T-helper 1 cell treated with Interleukin-12 subunit alpha and Interleukin-12 subunit beta and Interleukin-4 antibody, amounts not matched to agents 30 ng/mL and 1 ng/mL, for 36 hours (primary cell): ENCODE results near the gene ORAI3. TPM values are rescaled to one million over a fixed set of nuclear protein-coding genes. Genes with fewer than 3 reads are reported as not detected.

Source experiments
- intact Hi-C: fragments of 100-400 bp; cut with micrococcal nuclease; formaldehyde crosslinking; loops from one replicate; pipeline ENCODE4 v1.15.1; 2024
- total RNA-seq: library from RNA; stranded (reverse); gene quantifications from 2 replicates; pipeline ENCODE4 v1.2.3, GENCODE V29; 2022

The ORAI3 gene
- total RNA-seq, 1 donor from 2014 or later, result 22.3 TPM

DNA sequence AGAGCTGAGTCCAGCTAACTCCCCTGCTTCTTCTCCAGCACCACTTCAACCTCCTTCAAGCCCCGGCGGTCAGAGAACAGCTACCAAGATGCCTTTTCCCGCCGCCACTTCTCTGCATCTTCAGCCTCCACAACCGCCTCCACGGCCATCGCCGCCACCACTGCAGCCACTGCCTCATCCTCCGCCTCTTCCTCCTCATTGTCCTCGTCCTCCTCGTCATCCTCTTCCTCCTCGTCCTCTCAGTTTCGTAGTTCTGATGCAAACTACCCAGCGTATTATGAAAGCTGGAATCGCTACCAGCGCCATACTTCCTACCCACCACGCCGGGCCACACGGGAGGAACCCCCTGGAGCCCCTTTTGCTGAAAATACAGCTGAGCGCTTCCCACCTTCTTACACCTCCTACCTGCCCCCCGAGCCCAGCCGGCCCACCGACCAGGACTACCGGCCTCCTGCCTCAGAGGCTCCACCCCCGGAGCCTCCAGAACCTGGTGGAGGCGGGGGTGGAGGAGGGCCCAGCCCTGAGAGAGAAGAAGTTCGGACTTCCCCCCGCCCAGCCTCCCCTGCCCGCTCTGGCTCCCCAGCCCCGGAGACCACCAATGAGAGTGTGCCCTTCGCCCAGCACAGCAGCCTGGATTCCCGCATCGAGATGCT, 15.8 kb downstream of the ORAI3 start:
- intact Hi-C loops, result no loop called here

DNA sequence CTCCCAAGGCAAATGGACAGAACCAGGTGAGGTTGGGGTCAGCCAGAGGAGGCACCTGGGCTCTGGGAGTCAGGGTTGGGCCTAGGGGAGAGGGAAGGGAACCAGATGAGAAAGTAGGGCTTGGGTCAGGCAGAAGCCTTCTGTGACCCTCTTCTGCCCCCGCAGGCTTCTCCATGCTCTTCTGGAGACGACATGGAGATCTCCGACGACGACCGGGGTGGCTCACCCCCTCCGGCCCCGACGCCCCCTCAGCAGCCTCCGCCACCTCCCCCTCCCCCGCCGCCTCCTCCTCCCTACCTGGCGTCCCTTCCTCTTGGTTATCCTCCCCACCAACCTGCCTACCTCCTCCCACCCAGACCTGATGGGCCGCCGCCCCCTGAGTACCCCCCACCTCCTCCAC, 16.6 kb downstream of the ORAI3 start:
- intact Hi-C loops, result no loop called here

DNA sequence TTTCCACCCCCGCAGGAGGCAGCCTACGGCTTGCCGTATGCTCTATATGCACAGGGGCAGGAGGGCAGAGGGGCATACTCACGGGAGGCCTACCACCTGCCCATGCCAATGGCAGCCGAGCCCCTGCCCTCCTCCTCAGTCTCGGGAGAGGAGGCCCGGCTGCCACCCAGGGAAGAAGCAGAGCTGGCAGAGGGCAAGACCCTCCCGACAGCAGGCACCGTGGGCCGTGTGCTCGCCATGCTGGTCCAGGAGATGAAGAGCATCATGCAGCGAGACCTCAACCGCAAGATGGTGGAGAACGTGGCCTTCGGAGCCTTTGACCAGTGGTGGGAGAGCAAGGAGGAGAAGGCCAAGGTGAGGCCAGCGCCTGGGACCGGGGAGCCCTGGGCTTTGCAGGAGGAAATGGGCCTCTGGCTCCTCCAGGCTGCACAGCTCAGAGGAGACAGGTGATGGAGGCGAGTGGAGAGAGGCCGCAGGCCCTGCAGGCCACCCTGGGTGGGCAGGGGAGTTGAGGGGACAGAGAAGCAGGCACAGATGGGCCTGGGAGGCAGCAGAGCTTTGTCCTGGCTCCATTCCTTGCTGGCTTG, 17.3 kb downstream of the ORAI3 start:
- intact Hi-C loops, result no loop called here

DNA sequence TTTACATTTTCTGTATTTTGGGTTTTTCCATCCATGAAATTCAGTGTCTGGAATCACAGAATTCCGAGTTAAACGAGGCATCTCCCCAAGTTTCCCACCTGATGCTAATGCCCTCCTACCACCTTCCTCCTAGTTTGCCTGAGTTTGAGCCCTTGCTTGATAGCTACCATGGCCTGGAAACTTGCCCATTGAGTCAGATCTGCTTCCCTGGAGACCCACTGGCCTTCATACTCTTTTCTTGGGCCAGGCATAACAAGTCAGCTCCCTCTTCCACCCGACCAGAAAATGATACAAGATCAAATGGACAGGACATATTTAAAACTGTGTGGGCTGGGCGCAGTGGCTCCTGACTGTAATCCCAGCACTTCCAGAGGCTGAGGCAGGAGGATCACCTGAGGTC, 18.9 kb downstream of the ORAI3 start:
- intact Hi-C loops, result no loop called here

DNA sequence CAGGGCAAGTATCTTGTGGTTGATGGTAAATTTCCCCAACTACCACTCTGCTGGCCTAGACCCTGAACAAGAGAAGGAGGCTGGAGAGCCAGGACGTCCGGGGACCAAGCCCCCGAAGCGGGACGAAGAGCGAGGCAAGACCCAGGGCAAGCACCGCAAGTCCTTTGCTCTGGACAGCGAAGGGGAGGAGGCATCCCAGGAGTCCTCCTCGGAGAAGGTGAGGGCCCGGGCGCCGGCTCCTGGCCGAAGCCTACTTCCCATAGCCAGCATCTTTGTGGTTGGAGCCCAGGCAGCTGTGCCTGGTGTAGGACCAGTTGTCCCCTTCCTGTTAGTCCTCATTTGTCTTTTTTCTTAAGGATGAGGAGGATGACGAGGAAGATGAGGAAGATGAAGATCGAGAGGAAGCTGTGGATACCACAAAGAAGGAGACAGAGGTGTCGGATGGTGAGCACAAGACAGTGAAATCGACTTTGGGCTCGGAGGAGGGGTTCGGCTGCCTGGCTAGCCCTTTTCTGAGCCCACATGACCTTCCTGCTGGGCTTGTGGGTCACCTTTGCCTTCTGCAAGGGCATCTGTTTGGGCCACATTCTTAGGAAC, 20.5 kb downstream of the ORAI3 start:
- intact Hi-C loops, result no loop called here

DNA sequence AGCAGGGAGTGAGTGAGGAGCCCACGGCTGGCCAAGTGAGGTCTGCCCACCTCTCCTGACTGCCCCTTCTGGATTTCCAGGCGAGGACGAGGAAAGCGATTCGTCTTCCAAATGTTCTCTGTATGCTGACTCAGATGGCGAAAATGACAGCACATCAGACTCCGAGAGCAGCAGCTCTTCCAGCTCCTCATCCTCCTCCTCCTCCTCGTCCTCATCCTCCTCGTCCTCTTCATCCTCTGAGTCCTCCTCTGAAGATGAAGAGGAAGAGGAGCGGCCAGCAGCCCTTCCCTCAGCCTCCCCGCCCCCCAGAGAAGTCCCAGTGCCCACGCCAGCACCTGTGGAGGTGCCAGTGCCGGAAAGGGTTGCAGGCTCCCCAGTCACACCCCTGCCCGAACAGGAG, 22.4 kb downstream of the ORAI3 start:
- intact Hi-C loops, result no loop called here

DNA sequence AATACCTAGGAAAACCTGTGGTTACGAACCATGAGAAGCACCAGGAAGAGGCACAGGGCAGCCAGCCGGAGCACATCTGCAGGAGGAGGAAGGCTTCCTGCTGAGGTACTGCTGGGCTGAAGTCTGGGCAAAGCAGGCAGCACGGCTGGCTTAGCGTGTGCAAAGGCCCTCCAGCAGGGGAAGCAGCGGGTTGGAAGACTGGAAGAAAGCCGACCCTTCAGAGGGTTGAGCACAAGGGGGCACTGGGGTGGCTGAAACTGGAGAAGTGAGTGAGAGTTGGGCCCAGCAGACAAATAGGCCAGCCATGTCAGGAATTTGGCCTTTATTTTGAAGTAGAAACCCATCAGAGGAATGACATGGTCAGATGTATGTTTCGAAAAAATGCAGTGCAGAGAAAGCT, 24.0 kb downstream of the ORAI3 start:
- intact Hi-C loops, result no loop called here

DNA sequence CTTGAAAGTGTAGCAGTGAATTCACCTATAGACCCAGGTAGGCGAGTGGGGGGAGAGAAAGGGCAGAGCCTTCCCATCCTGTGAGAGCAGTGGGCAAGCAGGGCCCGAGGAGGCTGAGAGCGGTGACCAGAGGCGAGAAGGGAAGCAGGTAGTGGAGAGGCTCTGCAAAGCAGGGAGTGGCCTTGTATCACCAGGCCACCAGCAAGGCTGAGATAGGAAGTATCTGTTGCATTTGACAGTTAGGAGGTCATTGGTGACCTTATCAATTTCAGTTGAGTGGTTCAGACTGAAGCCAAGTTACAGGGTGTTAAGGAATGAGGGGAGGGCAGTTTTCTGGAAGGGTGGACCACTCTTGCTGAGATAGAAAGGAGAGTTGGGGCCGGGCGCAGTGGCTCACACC, 25.5 kb downstream of the ORAI3 start:
- intact Hi-C loops, result no loop called here

DNA sequence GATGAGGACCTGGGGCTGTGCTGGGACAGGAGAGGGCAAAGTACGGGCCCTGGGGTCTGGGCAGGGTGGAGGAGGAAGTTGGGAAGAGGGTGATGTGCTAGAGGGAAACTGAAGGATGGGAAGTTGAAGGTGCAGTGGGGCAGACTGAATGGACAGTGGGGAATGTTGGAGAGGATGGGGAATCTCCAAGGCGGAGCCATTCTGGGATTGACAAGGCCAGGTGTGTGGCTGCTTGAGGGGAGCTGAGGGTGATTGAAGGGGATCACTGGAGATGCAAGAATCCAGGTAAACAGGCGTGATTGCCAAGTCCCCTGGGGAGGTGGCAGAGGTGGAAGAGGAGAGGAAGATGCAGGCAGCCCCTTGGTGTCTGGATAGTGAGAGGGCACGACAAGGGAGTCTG, 27.6 kb downstream of the ORAI3 start:
- intact Hi-C loops, result no loop called here

DNA sequence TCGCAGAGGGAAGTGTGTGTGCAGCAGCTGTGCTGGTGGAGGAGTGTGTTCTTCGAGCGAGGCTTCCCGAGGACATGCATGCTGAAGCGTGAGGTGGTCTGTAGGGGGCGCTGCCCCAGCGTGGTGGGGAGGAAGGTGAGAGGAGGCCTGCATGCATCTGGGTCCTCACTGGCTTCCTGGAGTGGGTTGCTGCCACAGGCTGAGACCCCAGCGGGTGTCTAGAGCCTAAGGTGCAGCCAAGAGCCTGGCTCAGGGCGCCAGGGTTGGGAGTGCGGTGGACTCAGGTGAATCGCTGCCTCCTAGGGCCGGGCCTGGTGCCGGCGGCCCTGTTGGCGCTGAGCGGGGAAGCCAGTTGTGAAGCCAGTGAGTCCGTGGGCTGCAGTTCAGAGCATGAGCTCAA, 28.6 kb downstream of the ORAI3 start:
- intact Hi-C loops, result no loop called here

DNA sequence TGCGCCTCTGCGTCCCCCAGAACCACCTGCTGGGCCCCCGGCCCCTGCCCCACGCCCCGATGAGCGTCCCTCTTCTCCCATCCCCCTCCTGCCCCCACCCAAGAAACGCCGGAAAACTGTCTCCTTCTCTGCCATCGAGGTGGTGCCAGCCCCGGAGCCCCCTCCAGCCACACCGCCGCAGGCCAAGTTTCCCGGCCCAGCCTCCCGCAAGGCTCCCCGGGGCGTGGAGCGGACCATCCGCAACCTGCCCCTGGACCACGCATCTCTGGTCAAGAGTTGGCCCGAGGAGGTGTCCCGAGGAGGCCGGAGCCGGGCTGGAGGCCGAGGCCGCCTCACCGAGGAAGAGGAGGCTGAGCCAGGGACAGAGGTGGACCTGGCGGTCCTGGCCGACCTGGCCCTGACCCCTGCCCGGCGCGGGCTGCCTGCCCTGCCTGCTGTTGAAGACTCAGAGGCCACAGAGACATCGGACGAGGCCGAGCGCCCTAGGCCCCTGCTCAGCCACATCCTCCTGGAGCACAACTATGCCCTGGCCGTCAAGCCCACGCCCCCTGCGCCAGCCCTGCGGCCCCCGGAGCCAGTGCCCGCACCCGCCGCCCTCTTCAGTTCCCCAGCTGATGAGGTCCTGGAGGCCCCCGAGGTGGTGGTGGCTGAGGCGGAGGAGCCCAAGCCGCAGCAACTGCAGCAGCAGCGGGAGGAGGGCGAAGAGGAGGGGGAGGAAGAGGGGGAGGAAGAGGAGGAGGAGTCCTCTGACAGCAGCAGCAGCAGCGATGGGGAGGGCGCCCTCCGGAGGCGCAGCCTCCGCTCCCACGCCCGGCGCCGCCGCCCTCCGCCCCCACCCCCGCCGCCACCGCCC, 30.5 kb downstream of the ORAI3 start:
- intact Hi-C loops, result loop anchor here (10.0 kb wide), 1 partner anchor 885 kb away; no protein-coding TSS in a partner anchor

DNA sequence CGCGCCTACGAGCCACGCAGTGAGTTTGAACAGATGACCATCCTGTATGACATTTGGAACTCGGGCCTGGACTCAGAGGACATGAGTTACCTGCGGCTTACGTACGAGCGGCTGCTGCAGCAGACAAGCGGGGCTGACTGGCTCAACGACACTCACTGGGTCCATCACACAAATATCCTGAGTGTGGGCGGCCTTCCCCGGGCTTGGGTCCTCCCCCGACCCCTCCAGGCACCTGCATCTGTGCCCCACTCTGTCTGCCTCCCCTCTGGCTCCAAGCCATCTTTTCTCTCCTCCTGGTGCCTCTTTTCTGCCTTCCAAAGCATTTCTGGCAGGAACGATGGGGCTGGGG, 31.1 kb downstream of the ORAI3 start:
- intact Hi-C loops, result loop anchor here (10.0 kb wide), 1 partner anchor 885 kb away; no protein-coding TSS in a partner anchor

DNA sequence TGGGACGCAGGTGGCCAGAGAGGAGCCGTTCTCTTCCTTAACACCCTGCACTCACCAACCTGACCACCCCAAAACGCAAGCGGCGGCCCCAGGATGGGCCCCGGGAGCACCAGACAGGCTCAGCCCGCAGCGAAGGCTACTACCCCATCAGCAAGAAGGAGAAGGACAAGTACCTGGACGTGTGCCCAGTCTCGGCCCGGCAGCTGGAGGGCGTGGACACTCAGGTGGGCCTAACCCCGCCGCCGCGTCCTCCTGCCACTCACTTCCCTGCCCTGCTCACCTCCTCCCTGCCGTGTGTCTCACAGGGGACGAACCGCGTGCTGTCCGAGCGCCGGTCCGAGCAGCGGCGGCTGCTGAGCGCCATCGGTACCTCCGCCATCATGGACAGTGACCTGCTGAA, 31.6 kb downstream of the ORAI3 start:
- intact Hi-C loops, result loop anchor here (10.0 kb wide), 1 partner anchor 884 kb away; no protein-coding TSS in a partner anchor

DNA sequence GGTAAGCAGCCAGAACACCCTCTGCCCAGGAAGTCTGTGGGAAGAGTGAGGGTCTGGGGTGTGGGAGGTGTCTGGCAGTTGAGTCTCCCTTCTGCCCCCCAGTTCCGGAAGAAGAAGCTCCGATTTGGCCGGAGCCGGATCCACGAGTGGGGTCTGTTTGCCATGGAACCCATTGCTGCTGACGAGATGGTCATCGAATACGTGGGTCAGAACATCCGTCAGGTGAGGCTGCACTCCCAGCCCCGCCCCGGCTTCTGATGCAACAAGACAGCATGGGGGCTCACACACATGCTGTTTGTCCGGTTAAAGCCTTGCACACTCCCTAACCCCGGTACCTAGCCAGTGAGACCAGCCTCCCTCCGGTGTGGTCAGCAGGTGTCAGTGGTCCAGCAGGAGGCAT, 32.1 kb downstream of the ORAI3 start:
- intact Hi-C loops, result loop anchor here (10.0 kb wide), 1 partner anchor 884 kb away; no protein-coding TSS in a partner anchor

DNA sequence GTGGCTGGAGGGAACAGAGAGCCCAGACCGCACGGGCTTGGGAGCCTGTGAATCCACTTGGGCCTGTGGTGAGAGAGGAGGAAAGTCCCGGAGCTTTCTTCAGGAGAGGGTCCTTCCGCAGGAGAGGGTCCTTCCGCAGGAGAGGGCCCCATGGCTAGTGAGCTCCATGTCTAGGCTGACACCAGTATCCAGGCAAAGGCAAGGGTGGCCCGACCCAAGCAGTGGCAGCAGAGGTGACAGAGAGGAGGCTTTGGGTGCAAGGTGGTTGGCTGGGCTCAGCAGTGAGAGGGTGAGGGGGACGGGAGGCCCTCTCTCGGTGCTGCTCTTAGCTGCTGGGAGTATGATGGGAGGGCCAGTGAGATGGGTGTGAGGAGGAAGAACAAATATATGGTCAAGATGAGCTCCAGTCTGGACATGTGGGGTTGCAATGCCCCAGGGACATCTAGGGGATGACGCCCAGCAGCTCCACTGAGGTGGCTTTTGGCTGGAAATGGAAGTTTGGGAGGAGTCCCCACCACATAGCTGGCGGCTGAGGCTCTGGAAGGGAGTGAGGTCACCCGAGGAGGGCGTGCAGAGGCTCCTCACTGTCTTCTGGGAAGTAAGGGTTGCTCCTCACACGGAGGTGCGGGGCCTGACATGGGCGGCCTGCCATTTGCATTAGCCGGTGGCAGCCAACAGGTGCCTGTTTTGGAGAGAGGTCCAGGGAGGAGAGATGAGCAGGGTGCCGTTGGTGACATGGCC, 33.9 kb downstream of the ORAI3 start:
- intact Hi-C loops, result loop anchor here (10.0 kb wide), 1 partner anchor 882 kb away; no protein-coding TSS in a partner anchor

DNA sequence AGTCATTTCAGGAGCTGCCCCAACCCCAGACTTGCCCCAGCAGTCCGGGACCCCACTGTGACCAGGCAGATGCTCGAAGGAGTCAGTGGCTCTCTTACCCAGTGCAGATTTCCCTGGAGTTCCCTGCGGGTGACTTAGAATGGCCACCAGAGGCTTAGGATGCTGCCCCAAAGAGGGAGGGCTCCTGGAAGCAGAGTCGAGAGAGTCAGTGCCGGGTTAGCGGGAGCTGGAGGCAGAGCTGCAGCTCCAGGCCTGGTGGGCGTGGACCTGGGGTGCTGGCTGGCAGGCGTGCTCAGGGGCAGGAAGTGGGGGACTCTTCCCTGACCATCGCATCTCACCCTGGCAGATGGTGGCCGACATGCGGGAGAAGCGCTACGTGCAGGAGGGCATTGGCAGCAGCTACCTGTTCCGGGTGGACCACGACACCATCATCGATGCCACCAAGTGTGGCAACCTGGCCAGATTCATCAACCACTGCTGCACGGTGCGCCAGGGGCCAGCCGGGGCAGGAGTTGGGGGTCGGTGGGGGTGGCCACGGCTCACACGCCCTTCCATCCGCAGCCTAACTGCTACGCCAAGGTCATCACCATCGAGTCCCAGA, 34.5 kb downstream of the ORAI3 start:
- intact Hi-C loops, result loop anchor here (10.0 kb wide), 1 partner anchor 881 kb away; no protein-coding TSS in a partner anchor

DNA sequence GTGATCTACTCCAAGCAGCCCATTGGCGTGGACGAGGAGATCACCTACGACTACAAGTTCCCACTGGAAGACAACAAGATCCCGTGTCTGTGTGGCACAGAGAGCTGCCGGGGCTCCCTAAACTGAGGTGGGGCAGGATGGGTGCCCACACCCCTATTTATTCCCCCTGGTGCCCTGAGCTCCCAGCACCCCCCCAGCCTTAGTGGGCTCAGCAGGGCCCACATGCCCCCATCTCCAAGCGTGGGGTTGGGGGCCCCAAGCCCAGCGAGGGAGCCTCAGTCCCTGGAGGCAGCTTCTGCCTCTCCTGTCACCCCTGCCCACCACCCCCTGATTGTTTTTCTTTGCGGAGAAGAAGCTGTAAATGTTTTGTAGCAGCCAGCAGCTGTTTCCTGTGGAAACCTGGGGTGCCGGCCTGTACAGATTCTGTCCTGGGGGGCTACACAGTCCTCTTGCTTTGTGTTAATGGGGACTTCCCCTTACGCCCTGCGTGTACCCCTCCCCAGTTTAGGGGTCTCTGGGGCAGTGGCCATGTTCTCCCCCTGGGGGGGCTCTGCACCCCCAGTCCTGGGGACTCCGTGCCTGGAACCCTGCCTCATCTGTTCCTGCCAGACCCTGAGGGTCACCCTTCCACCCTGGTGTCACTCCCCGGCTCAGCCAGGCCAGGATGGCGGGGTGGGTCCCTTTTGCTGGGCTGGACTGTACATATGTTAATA, 35.2 kb downstream of the ORAI3 start:
- intact Hi-C loops, result loop anchor here (10.0 kb wide), 1 partner anchor 881 kb away; no protein-coding TSS in a partner anchor

DNA sequence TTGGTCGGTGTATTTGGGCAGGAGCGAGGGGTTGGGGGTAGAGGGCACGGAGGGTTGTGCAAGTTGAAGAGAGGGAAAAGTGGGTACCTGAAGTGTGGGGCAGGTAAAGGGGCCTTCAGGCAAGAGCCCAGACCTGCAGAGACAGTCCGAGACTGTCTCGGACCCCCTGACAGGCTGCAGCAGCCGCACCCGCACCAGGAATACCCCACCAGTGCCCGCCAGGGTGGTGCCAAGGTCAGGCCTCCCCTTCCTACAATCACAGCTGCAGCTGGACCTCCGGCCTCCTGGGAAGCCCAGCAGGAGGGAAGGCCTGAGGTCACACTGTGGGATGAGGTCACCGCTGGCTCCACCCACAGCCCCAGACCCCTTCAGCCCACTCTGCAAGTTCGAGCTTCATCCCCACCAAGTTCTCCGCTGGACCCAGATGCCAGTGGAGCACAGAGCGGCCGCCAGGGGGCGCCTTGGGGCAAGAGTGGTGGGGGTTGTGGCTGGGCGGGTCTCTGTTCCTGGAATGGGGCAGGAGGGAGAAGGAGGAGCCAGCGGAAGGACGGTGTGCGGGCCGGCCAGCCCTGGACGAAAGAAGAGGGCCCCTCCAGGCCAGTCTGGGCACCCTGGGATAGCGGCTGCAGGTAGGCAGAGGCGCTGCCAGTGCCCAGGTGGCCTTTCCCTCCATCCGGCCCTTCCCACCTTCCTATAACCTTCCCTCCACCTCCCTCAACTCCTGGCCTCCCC, 36.0 kb downstream of the ORAI3 start, which contains the start of gene HSD3B7:
TSS of gene HSD3B7 (plus strand) at position 539 of the 732 bp plus-strand sequence. CDS start 452 bp downstream, outside the sequence.
- intact Hi-C loops, result loop anchor here (1.0 to 10.0 kb wide), 8 partner anchors 12 to 880 kb away; partner anchors contain the start of genes STX4, VKORC1, ZNF646 and ZNF668
